ENCODE data around the gene SMG7. TPM values are rescaled to one million over a fixed set of nuclear protein-coding genes. Genes with fewer than 3 reads are reported as not detected.

Gene SMG7
- total RNA-seq, 1 experiment from 2014 or later: 54.1 TPM

DNA sequence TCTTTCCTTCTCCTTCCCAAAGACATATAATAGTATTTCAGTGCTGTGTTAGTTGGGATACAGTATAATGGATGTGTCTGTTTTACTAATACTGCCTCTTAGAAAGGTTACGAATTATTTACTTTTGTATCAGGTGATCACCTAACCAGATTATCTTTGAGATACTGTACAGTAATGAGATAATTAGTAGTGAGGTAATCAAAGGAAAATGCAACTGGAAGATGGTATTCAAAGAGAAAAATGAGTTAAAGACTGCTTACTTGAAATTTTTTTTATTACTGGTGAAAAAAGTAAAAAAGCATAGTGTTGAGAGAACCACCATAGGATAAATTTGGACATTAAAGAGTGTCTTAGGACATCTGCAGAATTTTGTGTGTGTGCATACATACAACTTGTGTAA is 10.9 kb downstream of the SMG7 start:
- no peak for TF ChIP-seq FOSL1 (IDR thresholded peaks at IDR 0.05; ENCODE audit: low read depth)
- no peak for TF ChIP-seq RAD21 (IDR thresholded peaks at IDR 0.05; ENCODE audit: low read depth)
- H3K9me3 ChIP-seq (ENCODE audit: control insufficient read depth in 1 of 2, insufficient read depth in 1 of 2, low read depth in 1 of 2, low read length in 2 of 2): no peaks in the 10 kb centered on the region
- DNase-seq (ENCODE audit: low read depth, low spot score) (no peak), ATAC-seq (no peak)
- no peaks in the 10 kb centered on the region for H3K4me1 ChIP-seq (ENCODE audit: control insufficient read depth in 1 of 2, insufficient read depth in 2 of 2, low read length in 2 of 2)
- ChIA-PET CTCF (no interaction called here), POLR2A (no interaction called here), RAD21 (ENCODE audit: low non-redundant PET in 1 of 2, low total read pairs in 2 of 2, uncharacterized antibody in 2 of 2, unreplicated experiment in 2 of 2) (no interaction called here)
- no peaks in the 10 kb centered on the region for H3K9me2 ChIP-seq (ENCODE audit: insufficient read depth)
- intact Hi-C loops (cut with micrococcal nuclease): no loop called here
- H4K20me1 ChIP-seq (ENCODE audit: insufficient read depth): peaks cover 34% of the 10 kb centered on the region
- H3K27me3 ChIP-seq (ENCODE audit: insufficient read depth, low read length): no peaks in the 10 kb centered on the region
- H3K36me3 ChIP-seq (ENCODE audit: control insufficient read depth in 1 of 2, insufficient read depth in 2 of 2, low read length in 2 of 2): no peaks in the 10 kb centered on the region; a peak in 1 of 4 replicates
- H3K4me2 ChIP-seq (ENCODE audit: low read length): no peak overlapping the region
- H3K4me3 ChIP-seq (replicated peaks in 1 of 2; ENCODE audit: low read depth in 1 of 2, low read length in 2 of 2): no peak overlapping the region
- H3K9ac ChIP-seq (ENCODE audit: low read length): no peak overlapping the region
- no peak overlapping the region for H3K27ac ChIP-seq (ENCODE audit: low read depth, low read length)
- no peak overlapping the region for H2AFZ ChIP-seq (ENCODE audit: low read depth, low read length, poor library complexity, severe bottlenecking)
- H3K79me2 ChIP-seq (ENCODE audit: insufficient read depth, low read length): peaks cover 99% of the 10 kb centered on the region
- no TSS peak for BruUV-seq (replicated peaks)

DNA sequence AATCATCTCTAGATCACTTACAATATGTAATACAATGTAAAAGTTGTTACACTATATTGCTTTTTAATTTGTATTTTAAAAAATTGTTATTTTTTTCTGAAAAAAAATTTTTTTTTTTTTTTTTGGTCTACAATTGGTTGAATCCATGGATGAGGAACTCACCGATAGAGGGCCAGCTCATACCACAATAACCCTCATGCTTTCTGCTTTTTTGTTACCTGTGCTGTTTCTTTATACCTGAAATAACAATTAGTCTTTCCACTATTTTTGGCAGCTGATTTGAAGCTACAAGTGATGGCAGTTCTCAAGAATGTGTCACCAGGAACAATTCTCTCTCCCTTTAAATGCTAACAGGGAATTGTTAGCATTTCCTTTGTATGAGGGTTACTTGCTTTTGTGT is 12.0 kb downstream of the SMG7 start:
- no peaks in the 10 kb centered on the region for H3K9me2 ChIP-seq (ENCODE audit: insufficient read depth)
- no TSS peak for BruUV-seq (replicated peaks)
- ChIA-PET CTCF (no interaction called here), RAD21 (ENCODE audit: low non-redundant PET in 1 of 2, low total read pairs in 2 of 2, uncharacterized antibody in 2 of 2, unreplicated experiment in 2 of 2) (no interaction called here), POLR2A (no interaction called here)
- DNase-seq (ENCODE audit: low read depth, low spot score) (no peak), ATAC-seq (no peak)
- intact Hi-C loops (cut with micrococcal nuclease): no loop called here
- no peak overlapping the region for H2AFZ ChIP-seq (ENCODE audit: low read depth, low read length, poor library complexity, severe bottlenecking)
- no peak overlapping the region for H3K4me2 ChIP-seq (ENCODE audit: low read length)
- no peaks in the 10 kb centered on the region for H3K4me1 ChIP-seq (ENCODE audit: control insufficient read depth in 1 of 2, insufficient read depth in 2 of 2, low read length in 2 of 2)
- no peak overlapping the region for H3K9ac ChIP-seq (ENCODE audit: low read length)
- no peaks in the 10 kb centered on the region for H3K36me3 ChIP-seq (ENCODE audit: control insufficient read depth in 1 of 2, insufficient read depth in 2 of 2, low read length in 2 of 2)
- no peak for TF ChIP-seq SRF (IDR thresholded peaks at IDR 0.05; ENCODE audit: low read depth)
- TF ChIP-seq RAD21 (IDR thresholded peaks at IDR 0.05; ENCODE audit: low read depth): peak; percentile 40; the same call in 1 of the 2 replicates
- TF ChIP-seq EZH2phosphoT487 (IDR thresholded peaks at IDR 0.05; ENCODE audit: borderline replicate concordance): no peak
- TF ChIP-seq YY1 (IDR thresholded peaks at IDR 0.05; ENCODE audit: extremely low read depth, insufficient replicate concordance, low read depth, low read length): no peak
- no peak for TF ChIP-seq CEBPB (IDR thresholded peaks at IDR 0.05; ENCODE audit: low read depth)
- TF ChIP-seq, protein P1, sequence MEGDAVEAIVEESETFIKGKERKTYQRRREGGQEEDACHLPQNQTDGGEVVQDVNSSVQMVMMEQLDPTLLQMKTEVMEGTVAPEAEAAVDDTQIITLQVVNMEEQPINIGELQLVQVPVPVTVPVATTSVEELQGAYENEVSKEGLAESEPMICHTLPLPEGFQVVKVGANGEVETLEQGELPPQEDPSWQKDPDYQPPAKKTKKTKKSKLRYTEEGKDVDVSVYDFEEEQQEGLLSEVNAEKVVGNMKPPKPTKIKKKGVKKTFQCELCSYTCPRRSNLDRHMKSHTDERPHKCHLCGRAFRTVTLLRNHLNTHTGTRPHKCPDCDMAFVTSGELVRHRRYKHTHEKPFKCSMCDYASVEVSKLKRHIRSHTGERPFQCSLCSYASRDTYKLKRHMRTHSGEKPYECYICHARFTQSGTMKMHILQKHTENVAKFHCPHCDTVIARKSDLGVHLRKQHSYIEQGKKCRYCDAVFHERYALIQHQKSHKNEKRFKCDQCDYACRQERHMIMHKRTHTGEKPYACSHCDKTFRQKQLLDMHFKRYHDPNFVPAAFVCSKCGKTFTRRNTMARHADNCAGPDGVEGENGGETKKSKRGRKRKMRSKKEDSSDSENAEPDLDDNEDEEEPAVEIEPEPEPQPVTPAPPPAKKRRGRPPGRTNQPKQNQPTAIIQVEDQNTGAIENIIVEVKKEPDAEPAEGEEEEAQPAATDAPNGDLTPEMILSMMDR (IDR thresholded peaks at IDR 0.05 in 2 of 3, conservative IDR thresholded peaks at IDR 0.05 in 1 of 3; ENCODE audit: borderline replicate concordance in 1 of 3, insufficient read depth in 1 of 3, low read depth in 2 of 3, low read length in 2 of 3): peak in 2 of 3 experiments; percentile 17 to 40; a peak in 3 of 6 replicates
- H3K4me3 ChIP-seq (replicated peaks in 1 of 2; ENCODE audit: low read depth in 1 of 2, low read length in 2 of 2): no peak overlapping the region
- peaks cover 31% of the 10 kb centered on the region for H4K20me1 ChIP-seq (ENCODE audit: insufficient read depth)
- no peaks in the 10 kb centered on the region for H3K9me3 ChIP-seq (ENCODE audit: control insufficient read depth in 1 of 2, insufficient read depth in 1 of 2, low read depth in 1 of 2, low read length in 2 of 2)
- H3K27ac ChIP-seq (ENCODE audit: low read depth, low read length): no peak overlapping the region
- H3K27me3 ChIP-seq (ENCODE audit: insufficient read depth, low read length): no peaks in the 10 kb centered on the region
- peaks cover 98% of the 10 kb centered on the region for H3K79me2 ChIP-seq (ENCODE audit: insufficient read depth, low read length)
